Dedifferentiated amniotic fluid mesenchymal stem cell (primary cell): Measurements from ENCODE around the gene NAALADL1.

Experiments
- DNase-seq: peaks from one replicate; pipeline ENCODE4 v3.0.0-alpha.2; 2016; ENCODE audit errors: extremely low spot score

Gene NAALADL1

GRCh38 chr11:65083134-65083833, 24.9 kb upstream of the NAALADL1 start:
- DNase-seq = no peak

- DNase-seq = no peak
These were observed 20.5 kb upstream of the NAALADL1 start for GRCh38 chr11:65078786-65079342.

GRCh38 chr11:65078151-65078550, 19.8 kb upstream of the NAALADL1 start:
- no peak for DNase-seq

GRCh38 chr11:65077451-65077850, 19.1 kb upstream of the NAALADL1 start:
- DNase-seq = no peak

GRCh38 chr11:65072631-65072966, 14.2 kb upstream of the NAALADL1 start:
- no peak for DNase-seq

- no peak for DNase-seq
These were observed 13.7 kb upstream of the NAALADL1 start for GRCh38 chr11:65071907-65072630.

- DNase-seq = no peak
These were observed 10.9 kb upstream of the NAALADL1 start for GRCh38 chr11:65069217-65069616.

- no peak for DNase-seq
These were observed 9.1 kb upstream of the NAALADL1 start for GRCh38 chr11:65067446-65067845.

GRCh38 chr11:65066805-65067291, 8.5 kb upstream of the NAALADL1 start:
- no peak for DNase-seq

- no peak for DNase-seq
These were observed 8.0 kb upstream of the NAALADL1 start for GRCh38 chr11:65066315-65066714.

GRCh38 chr11:65065851-65066250, 7.5 kb upstream of the NAALADL1 start:
- no peak for DNase-seq

- no peak for DNase-seq
These were observed 6.5 kb upstream of the NAALADL1 start for GRCh38 chr11:65064847-65065240.

GRCh38 chr11:65063532-65063931, 5.2 kb upstream of the NAALADL1 start:
- no peak for DNase-seq

- no peak for DNase-seq
These were observed 2.6 kb upstream of the NAALADL1 start for GRCh38 chr11:65060913-65061408.

- no peak for DNase-seq
These were observed 1.8 kb upstream of the NAALADL1 start for GRCh38 chr11:65059959-65060824.

- DNase-seq = no peak
These were observed 1.2 kb upstream of the NAALADL1 start for GRCh38 chr11:65059523-65059922.

GRCh38 chr11:65058012-65058411, 341 bp downstream of the NAALADL1 start:
- no peak for DNase-seq

GRCh38 chr11:65057526-65057925, 827 bp downstream of the NAALADL1 start:
- DNase-seq = no peak

GRCh38 chr11:65056999-65057398, 1.4 kb downstream of the NAALADL1 start:
- DNase-seq = no peak

- no peak for DNase-seq
These were observed 2.8 kb downstream of the NAALADL1 start for GRCh38 chr11:65055538-65055937.

GRCh38 chr11:65053827-65054508, 4.4 kb downstream of the NAALADL1 start:
- no peak for DNase-seq
